ENCODE data around the gene ASB1. TPM values are rescaled to one million over a fixed set of nuclear protein-coding genes. Genes with fewer than 3 reads are reported as not detected.
"Not testable (repeated sequence)": the region's sequence is repeated elsewhere in the genome, so short reads cannot be mapped to it uniquely, and the experiment has no call there.

ASB1 gene
- total RNA-seq, 2 donors from 2014 or later = 49.2 to 52.3 TPM

- no peak for ATAC-seq (replicated peaks in 1 of 2)
- no peaks in the 10 kb centered on the region for H3K27me3 Mint-ChIP-seq (ENCODE audit: low read depth)
- H3K9me3 Mint-ChIP-seq = peaks cover 0 to 2% of the 10 kb centered on the region in 2 donors
- no peak overlapping the region for H3K27ac Mint-ChIP-seq
- H3K4me3 Mint-ChIP-seq = no peak overlapping the region
- peaks cover 41% of the 10 kb centered on the region for H3K4me1 Mint-ChIP-seq (ENCODE audit: low read depth)
- no peak for DNase-seq
- H3K36me3 Mint-ChIP-seq (ENCODE audit: insufficient read depth in 2 of 2) = peaks cover 5 to 28% of the 10 kb centered on the region in 2 donors
Observed at GRCh38 chr2:238434846-238435751, 8.4 kb downstream of the ASB1 start.

GRCh38 chr2:238435752-238436096 is 9.0 kb downstream of the ASB1 start:
- no peaks in the 10 kb centered on the region for H3K27me3 Mint-ChIP-seq (ENCODE audit: low read depth)
- H3K4me3 Mint-ChIP-seq = no peak overlapping the region
- no peak overlapping the region for H3K27ac Mint-ChIP-seq
- peaks cover 43% of the 10 kb centered on the region for H3K4me1 Mint-ChIP-seq (ENCODE audit: low read depth)
- DNase-seq = no peak
- no peaks in the 10 kb centered on the region for H3K9me3 Mint-ChIP-seq
- no peak for ATAC-seq (replicated peaks in 1 of 2)
- H3K36me3 Mint-ChIP-seq (ENCODE audit: insufficient read depth in 2 of 2) = peaks cover 5 to 31% of the 10 kb centered on the region in 2 donors

GRCh38 chr2:238438856-238439849 is 12.4 kb downstream of the ASB1 start:
- H3K9me3 Mint-ChIP-seq = no peaks in the 10 kb centered on the region
- H3K4me1 Mint-ChIP-seq (ENCODE audit: low read depth) = peaks cover 38% of the 10 kb centered on the region
- H3K27me3 Mint-ChIP-seq (ENCODE audit: low read depth) = no peaks in the 10 kb centered on the region
- peak overlapping the region; percentile 27 for H3K27ac Mint-ChIP-seq
- peak overlapping the region; percentile 52 to 69 for H3K4me3 Mint-ChIP-seq
- DNase-seq (peak; percentile 78 to 82), ATAC-seq (replicated peaks in 1 of 2) (peak; percentile 94 to 95)
- H3K36me3 Mint-ChIP-seq (ENCODE audit: insufficient read depth in 2 of 2) = peaks cover 10 to 37% of the 10 kb centered on the region in 2 donors

- no peaks in the 10 kb centered on the region for H3K9me3 Mint-ChIP-seq
- H3K4me3 Mint-ChIP-seq = peak overlapping the region; percentile 52 to 69
- peaks cover 12 to 43% of the 10 kb centered on the region in 2 donors for H3K36me3 Mint-ChIP-seq (ENCODE audit: insufficient read depth in 2 of 2)
- peak; percentile 58 to 67 for ATAC-seq (replicated peaks in 1 of 2)
- peak overlapping the region; percentile 27 for H3K27ac Mint-ChIP-seq
- peaks cover 38% of the 10 kb centered on the region for H3K4me1 Mint-ChIP-seq (ENCODE audit: low read depth)
- peak in 1 of 2 donors; percentile 37 for DNase-seq
- no peaks in the 10 kb centered on the region for H3K27me3 Mint-ChIP-seq (ENCODE audit: low read depth)
Observed at GRCh38 chr2:238439917-238440316, 13.2 kb downstream of the ASB1 start.

GRCh38 chr2:238440331-238440730 is 13.6 kb downstream of the ASB1 start:
- DNase-seq = no peak
- peaks cover 38% of the 10 kb centered on the region for H3K4me1 Mint-ChIP-seq (ENCODE audit: low read depth)
- peak overlapping the region; percentile 27 for H3K27ac Mint-ChIP-seq
- peaks cover 12 to 46% of the 10 kb centered on the region in 2 donors for H3K36me3 Mint-ChIP-seq (ENCODE audit: insufficient read depth in 2 of 2)
- H3K27me3 Mint-ChIP-seq (ENCODE audit: low read depth) = no peaks in the 10 kb centered on the region
- peak overlapping the region; percentile 35 to 52 for H3K4me3 Mint-ChIP-seq
- H3K9me3 Mint-ChIP-seq = no peaks in the 10 kb centered on the region
- ATAC-seq (replicated peaks in 1 of 2) = no peak

GRCh38 chr2:238440767-238441166 is 14.0 kb downstream of the ASB1 start:
- ATAC-seq (replicated peaks in 1 of 2) = no peak
- Mint-ChIP-seq H3K27ac (peak overlapping the region; percentile 27), H3K4me3 (peak overlapping the region; percentile 35 to 52), H3K36me3 (ENCODE audit: insufficient read depth in 2 of 2) (peaks cover 14 to 48% of the 10 kb centered on the region in 2 donors), H3K4me1 (ENCODE audit: low read depth) (peaks cover 38% of the 10 kb centered on the region), H3K9me3 (no peaks in the 10 kb centered on the region), H3K27me3 (ENCODE audit: low read depth) (no peaks in the 10 kb centered on the region)
- DNase-seq = no peak

- Mint-ChIP-seq H3K4me1 (ENCODE audit: low read depth) (peaks cover 38% of the 10 kb centered on the region), H3K36me3 (ENCODE audit: insufficient read depth in 2 of 2) (peaks cover 14 to 47% of the 10 kb centered on the region in 2 donors), H3K4me3 (no peak overlapping the region), H3K27ac (no peak overlapping the region), H3K9me3 (no peaks in the 10 kb centered on the region), H3K27me3 (ENCODE audit: low read depth) (no peaks in the 10 kb centered on the region)
- DNase-seq (no peak), ATAC-seq (replicated peaks in 1 of 2) (no peak)
Observed at GRCh38 chr2:238441262-238442114, 14.8 kb downstream of the ASB1 start.

- H3K27ac Mint-ChIP-seq = not testable (repeated sequence)
Observed at GRCh38 chr2:238442257-238442656, 15.5 kb downstream of the ASB1 start.

GRCh38 chr2:238444242-238444641 is 17.5 kb downstream of the ASB1 start:
- DNase-seq (no peak), ATAC-seq (replicated peaks in 1 of 2) (no peak)
- Mint-ChIP-seq H3K27me3 (ENCODE audit: low read depth) (no peaks in the 10 kb centered on the region), H3K4me3 (no peak overlapping the region), H3K36me3 (ENCODE audit: insufficient read depth in 2 of 2) (peaks cover 17 to 48% of the 10 kb centered on the region in 2 donors), H3K4me1 (ENCODE audit: low read depth) (peaks cover 30% of the 10 kb centered on the region), H3K9me3 (no peaks in the 10 kb centered on the region), H3K27ac (no peak overlapping the region)

More at GRCh38 chr2:238442257-238442656, 15.5 kb downstream of the ASB1 start:
- H3K9me3 Mint-ChIP-seq; ATAC-seq (replicated peaks in 1 of 2); H3K27me3 Mint-ChIP-seq (ENCODE audit: low read depth); H3K4me3 Mint-ChIP-seq; DNase-seq: not testable (repeated sequence)
- H3K4me1 Mint-ChIP-seq (ENCODE audit: low read depth) = peaks cover 38% of the 10 kb centered on the region
- peaks cover 18 to 49% of the 10 kb centered on the region in 2 donors for H3K36me3 Mint-ChIP-seq (ENCODE audit: insufficient read depth in 2 of 2)

GRCh38 chr2:238445409-238446190 is 18.9 kb downstream of the ASB1 start:
- Mint-ChIP-seq H3K27me3 (ENCODE audit: low read depth) (no peaks in the 10 kb centered on the region), H3K9me3 (no peaks in the 10 kb centered on the region), H3K27ac (no peak overlapping the region), H3K4me3 (no peak overlapping the region), H3K36me3 (ENCODE audit: insufficient read depth in 2 of 2) (peaks cover 14 to 44% of the 10 kb centered on the region in 2 donors), H3K4me1 (ENCODE audit: low read depth) (peaks cover 16% of the 10 kb centered on the region)
- ATAC-seq (replicated peaks in 1 of 2) = no peak
- no peak for DNase-seq

- Mint-ChIP-seq H3K9me3 (no peaks in the 10 kb centered on the region), H3K4me3 (no peak overlapping the region), H3K27me3 (ENCODE audit: low read depth) (no peaks in the 10 kb centered on the region), H3K36me3 (ENCODE audit: insufficient read depth in 2 of 2) (peaks cover 11 to 46% of the 10 kb centered on the region in 2 donors), H3K4me1 (ENCODE audit: low read depth) (peaks cover 8% of the 10 kb centered on the region), H3K27ac (no peak overlapping the region)
- DNase-seq = no peak
- ATAC-seq (replicated peaks in 1 of 2) = no peak
Observed at GRCh38 chr2:238446371-238446770, 19.6 kb downstream of the ASB1 start.

Measured in activated T-cell treated with anti-CD3 and anti-CD28 coated beads, Interleukin-2, amount 50 U/mL, for 72 hours (primary cell).